Lung microvascular endothelial cell (primary cell): ENCODE results near the gene CAV3. TPM values are rescaled to one million over a fixed set of nuclear protein-coding genes. Genes with fewer than 3 reads are reported as not detected.

Experiments used
- DNase-seq, 2 donors: peaks; one replicate each; pipeline versions ENCODE4 v3.0.0 to v3.0.0-alpha.2; 2010; ENCODE audit warnings: low read depth in 2 of 2
- total RNA-seq: library from RNA; depleted of rRNA; stranded (reverse); fragments of >200 nt; gene quantifications from 2 replicates; pipeline ENCODE4 v1.2.1, GENCODE V29; 2014

The CAV3 gene
- total RNA-seq, 1 donor from 2014 or later, result not detected

DNA sequence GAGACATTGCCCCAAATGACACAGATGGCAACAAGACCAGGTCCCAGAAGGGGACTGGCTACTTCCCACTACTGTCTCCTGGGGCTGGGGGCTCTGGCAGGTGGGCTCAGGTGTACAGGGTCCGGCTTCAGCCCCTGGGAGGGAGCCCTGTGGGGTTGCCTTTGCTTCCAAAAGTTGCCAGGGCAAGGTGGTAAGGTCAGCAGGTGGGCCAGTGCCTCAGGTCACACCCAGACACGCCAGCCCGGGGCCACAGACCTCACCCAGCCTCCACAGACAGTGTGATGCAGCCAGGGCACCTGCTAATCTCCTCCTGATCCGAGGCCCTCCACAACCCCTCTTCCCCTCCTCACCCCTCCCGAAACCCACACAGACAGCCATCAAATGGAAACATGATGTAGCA is 28.3 kb downstream of the CAV3 start:
- no peak for DNase-seq

DNA sequence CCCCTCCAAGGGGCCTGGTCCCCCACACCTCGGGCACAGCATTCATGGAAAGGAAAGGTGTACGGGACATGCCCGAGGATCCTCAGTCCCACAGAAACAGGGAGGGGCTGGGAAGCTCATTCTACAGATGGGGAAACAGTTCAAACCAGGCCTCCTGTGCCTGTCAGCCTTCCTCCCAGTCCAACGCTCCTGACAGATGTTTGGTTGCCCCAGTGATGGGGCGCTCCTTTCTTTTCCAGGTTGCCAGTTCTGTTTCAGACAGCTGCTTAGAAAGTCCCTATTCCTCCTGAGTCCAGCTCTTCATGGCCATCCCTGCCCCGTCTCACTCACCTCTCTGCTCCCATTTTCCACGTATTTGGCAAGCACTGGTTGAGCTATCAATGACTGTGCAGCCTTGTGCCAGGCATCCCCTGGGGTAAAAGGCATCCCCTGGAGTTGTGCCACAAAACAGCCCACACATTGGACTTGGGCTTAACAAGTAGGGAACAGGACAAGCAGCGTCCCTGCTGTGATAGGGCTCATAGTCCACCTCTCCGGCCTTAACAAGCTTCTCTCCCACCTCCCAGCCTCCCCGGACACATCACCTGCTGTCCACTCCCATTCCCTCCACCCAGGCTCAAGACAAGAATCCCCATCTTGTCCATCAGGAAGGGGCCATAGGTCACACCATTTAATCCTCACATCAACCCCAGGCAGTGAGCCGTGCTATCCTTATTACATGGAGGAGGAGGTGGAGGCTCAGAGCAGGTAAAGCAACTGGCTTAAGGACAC is 29.2 kb downstream of the CAV3 start:
- no peak for DNase-seq

DNA sequence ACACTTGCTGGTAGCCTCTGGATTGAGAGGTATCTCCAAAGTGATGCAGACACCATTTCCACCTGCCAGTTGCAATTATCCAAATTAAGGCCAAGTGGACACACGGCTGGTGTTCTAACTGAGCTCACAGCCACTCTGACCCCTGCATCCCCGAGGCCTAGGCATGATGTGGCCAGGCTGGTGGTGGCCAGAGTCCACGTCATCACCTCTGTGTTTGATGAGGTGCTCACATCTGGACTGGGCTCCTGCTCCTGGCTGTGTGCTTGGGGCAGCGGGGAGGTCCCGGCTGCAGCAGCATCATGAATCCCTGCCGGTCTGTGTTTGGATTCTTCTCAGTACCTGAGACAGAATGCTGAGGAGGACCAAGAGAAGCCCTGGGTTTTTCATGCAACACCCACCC is 30.9 kb downstream of the CAV3 start:
- DNase-seq, result no peak

DNA sequence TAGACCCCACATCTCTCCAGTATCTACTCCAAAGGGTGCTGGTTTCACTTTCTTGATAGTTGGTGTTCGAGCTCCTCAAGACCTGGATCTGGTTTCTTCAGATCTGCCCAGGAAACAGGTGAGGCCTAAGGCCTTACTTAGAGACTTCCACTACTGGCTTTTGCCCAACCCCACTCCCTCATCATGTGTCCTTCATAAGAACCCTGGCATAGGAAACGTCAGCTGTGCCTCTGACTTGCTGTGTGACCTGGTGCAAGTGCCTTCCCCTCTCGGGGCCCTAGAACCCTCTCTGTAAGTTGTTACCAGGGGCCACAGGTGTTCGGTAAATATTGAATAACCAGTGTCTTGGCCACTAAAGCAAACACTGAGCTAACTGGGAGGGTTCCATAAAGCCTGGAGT is 31.9 kb downstream of the CAV3 start:
- DNase-seq, result no peak

DNA sequence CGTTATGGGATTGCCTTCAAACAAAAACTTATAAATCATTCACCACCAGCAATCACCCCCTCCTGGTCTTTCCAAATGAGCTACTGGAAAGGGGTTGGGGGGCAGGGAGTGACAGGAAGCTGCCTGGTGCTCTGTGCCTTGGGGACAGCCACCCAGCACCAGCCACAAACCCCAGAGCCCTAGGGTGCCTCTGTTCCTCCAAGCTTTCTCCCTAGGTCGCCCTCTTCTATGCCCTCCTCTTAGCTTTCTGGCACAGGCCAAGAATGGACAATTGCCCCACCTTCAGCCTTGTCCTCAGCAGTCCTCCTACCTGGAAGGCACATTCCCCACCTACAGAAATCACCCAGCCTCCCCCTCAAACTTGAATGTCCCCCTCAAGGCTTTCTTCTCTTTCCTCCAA is 32.5 kb downstream of the CAV3 start:
- DNase-seq, result no peak

DNA sequence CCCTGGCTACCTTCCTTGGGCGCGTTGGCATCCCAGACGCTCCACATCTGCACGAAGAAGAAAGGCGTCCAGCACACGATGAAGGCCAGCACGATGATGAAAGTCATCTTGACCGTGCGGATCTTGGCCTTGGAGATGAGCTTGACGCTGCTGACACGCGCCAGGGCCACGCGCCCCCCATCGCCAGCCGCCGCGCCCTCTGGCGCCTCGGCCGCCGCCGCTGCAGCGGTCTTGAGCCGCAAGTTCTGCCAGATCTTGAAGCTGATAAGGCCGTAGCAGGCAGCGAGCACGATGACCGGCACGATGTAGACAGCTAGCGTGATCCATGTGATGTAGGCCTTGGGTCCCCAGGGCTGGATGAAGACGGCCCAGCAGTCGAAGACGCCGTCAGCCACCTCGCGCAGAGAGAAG is 33.7 kb downstream of the CAV3 start:
- no peak for DNase-seq

DNA sequence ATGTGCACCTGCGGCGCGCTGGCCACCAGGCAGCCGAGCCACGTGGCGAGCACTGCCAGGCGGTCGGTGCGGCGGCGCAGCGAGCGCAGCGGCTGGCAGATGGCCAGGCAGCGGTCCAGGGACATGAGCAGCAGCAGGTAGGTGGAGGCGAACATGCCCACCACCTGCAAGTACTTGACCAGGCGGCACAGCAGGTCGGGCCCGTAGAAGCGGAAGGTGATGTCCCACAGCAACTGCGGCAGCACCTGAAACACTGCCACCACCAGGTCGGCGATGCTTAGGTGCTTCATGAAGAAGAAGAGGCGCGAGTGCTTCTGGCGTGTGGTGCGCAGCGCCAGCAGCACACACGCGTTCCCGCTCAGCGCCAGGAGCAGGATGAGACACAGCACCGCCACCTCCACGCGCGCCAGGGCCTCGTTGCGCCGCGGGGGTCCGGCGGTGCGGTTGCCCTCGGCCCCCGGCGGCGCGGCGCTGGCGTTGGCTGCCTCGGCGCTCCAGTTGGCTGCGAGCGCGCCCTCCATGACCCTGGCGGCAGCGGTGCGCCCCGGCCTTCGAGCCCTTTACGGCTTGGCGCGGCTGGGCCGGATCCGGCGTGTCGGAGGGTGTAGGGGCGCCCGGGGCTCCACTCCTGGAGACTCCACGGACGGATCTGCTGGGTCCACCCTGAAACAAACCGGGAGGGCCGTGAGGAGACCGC is 34.2 kb downstream of the CAV3 start:
- DNase-seq, result peak; percentile 19 to 46

DNA sequence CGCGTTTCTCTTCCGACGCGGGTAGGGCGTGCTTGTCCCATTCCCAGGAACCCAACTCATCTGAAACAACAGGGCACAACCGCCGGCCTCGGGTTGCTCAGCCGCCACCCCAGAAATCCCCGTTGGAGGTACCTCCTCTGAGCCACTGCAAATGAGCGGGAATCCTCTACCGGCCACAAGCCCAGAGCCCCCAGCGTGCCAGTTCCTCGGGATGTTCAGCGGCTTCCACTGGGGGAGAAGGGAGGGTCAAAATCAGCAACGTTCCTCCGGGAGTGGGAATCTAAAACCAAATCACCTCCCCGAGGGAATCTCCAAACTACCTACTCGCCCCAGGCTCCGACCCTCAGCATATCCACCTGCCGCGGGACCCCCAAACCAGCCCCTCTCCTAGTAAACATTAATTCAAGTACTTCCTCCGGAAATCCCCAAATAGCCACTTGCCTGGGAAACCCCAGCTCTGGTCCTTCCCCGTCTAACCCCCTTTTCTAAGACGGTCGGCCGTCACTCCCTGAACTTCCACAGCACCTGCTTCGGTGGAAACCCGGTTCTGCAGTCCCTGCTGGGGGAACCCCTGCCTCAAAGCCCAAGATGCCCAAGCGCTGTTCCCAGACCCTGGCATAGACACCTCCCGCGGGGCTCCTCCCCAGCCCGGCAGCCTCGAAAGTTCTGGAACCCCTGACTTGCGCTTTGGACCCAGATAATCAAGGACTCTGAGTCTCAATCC is 34.9 kb downstream of the CAV3 start:
- DNase-seq, result peak in 1 of 2 donors; percentile 14

DNA sequence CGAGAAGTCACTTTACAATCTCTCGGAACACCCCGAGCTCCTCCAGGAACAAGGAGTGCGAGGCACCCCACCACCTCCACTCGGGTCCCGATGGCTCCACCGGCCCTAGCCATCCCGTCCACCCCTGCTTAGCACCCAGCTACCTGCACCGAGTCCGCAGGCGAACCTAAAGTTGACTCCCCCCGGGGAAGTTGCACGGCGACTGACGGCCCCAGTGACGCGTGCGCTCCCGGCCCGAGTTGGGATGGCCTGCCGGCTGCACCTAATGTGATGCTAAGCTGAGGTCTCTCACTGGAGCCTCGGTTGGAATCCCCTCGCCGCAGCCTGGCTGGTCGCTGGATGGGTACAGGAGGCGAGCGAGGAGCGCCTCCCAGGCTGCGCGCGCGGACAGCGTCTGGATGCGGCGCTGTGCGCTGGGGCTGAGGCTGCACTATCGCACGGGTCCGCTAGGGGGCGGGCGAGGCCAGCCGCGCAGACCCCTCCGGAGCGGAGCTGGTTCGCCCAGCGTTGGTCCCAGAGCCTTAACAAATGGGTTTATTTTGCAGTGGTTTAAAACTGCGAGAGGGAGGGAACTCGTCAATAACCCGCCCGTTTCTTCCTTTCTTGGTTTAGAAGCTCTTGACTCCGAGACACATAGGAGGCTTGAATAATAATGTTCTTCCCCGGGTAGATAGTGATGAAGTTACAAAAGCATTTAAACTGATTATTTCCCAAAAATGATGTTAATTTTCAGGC is 35.7 kb downstream of the CAV3 start, which contains the start of gene OXTR:
TSS of gene OXTR (minus strand) at position 526 of the 735 bp plus-strand sequence. CDS start 1,426 bp downstream, outside the sequence.
- peak; percentile 71 to 82 for DNase-seq

DNA sequence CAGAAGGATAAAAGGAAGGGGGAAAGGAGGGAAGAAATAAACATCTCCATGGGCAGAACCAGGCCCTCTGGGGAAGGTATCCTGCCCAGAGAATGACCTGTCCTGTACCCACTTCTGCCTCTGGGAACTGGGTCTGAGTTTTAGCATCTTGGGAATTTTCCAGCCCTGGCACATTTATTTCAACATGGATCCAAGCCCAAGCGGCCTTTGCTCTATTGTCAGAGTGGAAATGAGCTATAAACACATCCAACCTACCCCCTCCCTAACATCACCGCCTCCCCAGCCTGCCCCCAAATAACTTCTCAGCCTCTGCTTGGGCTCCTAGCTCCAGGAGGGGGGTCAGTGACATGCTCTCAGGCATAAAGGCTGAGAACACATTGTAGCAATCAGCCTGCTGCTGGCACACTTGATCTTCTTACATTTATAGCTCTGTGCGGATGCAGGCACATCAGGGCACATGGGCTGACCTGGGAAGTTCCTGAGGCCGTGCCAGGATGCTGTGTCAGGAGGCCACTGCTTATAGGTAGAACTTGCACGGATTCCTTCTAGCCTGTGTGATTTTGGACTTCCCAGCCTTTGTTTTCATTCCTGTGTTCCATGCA is 40.4 kb downstream of the CAV3 start:
- DNase-seq, result no peak

DNA sequence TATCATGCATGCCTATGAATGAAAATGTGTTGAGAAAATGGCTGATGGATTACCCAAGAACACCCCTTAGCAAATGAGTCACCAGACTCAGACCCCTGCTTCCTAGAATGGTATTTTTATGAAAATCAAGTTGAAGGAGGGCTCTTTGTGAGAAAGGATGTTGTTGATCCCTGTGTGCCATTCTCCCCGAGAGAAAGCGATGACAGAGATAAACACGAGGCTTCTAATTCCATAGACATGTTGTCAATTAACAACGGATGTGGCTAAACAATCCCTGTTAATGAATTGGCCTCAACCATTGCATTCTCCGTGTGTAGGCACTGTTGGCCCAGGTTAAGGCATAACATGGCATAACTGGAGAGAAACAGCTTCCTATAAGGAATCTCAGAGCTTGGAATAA is 41.6 kb downstream of the CAV3 start:
- no peak for DNase-seq

DNA sequence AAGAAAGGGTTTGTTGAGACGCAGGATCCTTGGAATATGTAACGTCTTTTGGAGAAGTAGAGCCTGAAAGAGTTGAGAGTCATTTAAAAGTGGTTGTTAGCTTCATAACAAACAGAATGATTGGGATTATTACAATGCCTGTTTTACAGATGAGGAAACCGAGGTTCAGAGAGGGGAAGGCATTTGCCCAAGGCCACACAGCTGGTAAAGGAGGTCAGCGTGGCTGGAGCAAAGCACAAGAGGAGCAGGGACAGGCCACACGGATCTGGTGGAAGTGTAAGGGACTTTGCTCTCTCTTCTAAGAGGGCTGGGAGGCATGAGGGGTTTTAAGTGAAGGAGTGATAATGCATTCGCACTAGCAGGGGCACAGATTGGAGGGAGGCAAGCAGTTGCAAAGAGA is 42.0 kb downstream of the CAV3 start:
- no peak for DNase-seq

DNA sequence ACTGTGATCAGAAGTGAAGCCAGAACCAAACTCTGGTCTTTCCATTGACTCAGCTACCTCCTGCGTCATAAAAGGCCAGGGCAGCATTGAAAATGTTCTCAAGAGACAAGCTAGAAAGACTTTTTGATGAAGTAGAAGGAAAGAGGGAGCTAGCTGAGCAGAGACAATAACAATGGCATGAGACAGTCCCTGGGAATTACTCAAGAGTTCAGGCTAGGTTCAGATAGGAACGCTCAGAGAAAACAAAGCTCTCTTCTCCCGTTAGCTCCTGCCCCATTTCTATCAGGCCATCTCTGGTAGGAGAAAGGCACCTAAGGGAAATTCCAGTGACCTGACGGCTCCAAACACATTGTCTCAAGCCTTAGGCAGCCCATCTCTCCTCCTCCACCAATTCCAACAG is 42.8 kb downstream of the CAV3 start:
- DNase-seq, result peak in 1 of 2 donors; percentile 26

DNA sequence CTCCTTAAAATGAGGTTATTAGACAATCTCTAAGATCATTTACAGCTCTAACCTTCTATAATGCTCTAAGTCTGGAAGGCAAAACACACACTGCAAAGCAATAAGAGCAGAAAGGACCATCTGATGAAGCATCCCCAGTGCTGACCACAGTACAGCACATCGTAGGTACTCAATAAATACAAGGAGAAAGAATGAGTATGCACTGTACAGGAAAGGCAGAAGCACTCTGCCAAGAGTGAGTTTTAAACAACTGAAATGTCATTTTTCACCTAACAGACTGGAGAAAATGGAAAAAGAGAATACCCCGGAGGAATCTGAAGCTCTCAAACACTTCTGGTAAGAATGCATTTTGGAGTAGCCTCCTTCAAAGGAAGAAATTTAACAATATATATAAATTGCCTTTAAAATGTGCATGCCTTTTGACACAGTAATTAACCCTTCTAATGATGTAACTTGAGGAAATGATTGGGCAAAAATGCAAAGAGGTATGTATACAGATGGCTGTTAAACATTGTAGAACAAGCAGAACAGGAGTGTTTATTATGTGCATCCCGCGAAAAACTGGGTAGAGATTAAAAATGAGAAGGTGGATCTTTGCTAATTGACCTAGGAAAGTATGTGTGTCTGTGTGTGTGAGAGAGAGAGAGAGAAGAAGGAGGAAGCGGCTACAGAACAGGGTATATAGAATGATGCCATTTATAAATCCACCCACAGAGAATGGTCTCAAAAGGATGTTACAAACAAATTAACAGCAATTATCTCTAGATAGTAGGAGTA is 43.8 kb downstream of the CAV3 start:
- no peak for DNase-seq

DNA sequence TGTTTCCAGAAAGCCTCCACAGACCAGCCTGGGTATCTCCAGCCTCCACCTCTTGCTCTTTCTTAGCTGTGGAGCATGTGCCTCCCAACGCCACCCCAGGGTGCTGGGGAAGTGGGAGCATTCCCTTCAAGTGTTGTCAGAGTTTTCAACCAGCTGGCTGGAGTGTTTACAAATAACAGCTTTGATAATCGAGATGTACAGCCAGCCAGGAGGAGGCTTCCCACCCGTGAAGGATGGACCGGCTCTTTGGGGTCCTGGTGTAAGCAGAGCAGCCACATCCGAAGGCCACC is 44.3 kb downstream of the CAV3 start:
- no peak for DNase-seq

DNA sequence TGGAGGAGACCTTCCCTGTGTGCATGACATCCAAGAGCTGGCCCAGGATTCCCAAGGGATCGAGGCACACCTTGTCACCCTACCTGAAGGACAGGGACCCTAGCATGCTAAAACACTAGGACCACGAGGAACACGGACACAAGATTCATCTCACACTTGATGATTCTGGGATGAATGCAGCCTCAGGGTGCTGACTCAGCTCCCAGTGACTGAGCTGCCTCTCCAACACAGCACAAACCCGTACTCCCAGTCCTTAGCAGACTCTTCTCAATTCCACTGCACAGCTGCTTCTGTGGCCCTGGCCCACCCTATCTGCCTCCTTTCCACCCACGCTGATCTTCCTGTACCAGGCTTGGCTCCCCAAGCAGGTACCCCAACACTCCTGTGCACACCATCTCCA is 44.9 kb downstream of the CAV3 start:
- no peak for DNase-seq

DNA sequence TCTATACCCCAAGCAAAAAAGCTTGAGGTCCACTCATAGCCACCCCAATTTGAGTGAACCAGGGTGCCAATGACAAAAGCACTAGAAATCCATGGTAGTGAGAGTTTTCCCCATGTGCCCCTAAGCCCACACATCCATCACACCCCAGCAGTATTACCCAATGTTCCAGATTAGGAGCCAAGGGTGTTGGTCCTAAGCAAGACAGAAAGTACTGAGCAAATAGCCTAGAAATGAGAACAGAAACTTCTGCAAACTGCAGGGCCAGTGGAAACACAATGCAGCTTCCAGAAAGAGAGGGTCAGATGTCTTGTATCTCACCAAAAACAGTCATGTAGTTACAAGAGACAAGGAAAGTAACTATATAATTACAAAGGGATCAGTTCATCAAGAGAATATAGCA is 46.7 kb downstream of the CAV3 start:
- DNase-seq, result no peak

DNA sequence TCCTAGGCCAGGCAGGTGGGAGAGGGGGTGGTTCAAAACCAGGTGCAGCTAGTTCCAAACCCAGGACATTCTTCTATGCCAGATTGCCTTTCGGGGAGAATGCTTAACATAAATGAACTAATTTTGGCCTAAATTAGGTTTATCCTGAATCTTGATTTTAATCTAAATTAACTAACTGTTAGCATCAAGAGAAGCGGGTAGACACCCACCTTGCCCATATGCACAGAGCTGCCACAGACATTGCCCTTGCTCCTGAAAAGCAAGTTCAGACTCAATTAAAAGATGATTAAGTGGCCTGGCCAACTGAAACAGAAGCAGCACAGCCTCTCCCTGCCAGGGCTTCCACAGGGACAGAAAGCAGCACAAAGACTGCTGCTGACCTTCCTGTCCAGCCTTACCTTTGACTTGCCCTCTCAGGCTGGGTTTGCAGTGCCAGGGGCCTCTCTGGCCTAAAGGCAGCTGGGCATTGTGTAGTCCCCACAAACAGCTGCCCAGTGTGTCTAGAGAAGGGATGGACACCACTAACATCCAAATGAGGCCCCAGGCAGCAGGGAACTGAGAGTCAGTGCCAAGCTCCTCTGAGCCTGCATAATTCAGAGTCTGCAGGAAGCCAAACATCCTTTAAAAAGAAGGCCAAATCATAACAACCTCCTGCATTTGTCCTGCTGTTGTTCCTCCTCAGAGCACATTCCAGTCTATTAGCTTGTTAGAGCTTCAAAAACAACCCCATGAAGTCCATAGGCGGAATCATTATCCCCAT is 51.3 kb downstream of the CAV3 start:
- DNase-seq, result peak in 1 of 2 donors; percentile 35

DNA sequence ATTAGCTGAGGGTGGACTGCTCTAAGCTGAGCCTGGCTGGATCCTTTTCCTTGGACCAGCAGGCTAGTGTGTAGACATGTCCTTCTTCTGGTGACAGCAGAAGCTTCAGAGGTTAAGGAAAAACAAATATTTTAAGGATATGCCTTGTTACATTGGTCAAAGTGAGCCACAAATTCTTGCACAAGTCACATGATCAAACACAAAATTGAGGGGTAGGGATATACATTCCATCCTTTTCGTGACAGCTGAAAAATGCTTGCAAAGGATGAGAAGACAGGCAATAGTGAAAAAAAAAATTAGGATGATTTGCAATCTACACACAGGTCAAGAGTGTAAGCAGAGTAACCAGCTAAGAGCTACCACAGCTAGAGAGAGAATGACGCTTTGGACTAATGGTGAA is 56.9 kb downstream of the CAV3 start:
- no peak for DNase-seq

DNA sequence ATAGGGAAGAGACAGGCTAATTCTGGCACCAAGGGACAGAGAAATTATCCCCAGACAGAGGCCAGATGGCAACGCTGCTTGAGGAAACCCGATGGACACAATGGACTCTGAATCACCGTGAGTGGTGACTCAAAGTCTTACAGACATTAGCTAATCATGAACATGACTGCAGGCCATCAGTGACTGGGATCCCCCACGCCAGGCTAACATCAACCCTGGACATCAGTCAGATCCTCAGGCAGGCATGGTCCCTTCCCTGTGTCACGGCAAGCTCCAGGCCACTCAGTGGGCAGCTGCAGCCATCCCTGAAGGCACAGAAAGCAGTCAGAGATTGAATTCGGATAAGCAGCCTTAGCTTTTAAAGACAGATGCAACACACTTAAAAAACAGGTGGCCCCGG is 59.6 kb downstream of the CAV3 start:
- peak in 1 of 2 donors; percentile 73 for DNase-seq
